Measurements from ENCODE around the gene COL6A1.

GRCh38 chr21:46038871-46039397 lies 57.4 kb downstream of the COL6A1 start:
- TF ChIP-seq CTCF (IDR thresholded peaks at IDR 0.05; ENCODE audit: low read depth, low read length): no peak
- no peak for TF ChIP-seq EZH2phosphoT487 (IDR thresholded peaks at IDR 0.05; ENCODE audit: low read depth)

Data from OCI-LY3 (cell line).